Measurements from ENCODE around the gene DYRK4.

DYRK4 gene

GRCh38 chr12:4572680-4573079 is 10.7 kb downstream of the DYRK4 start:
- Histone ChIP-seq H4K91ac (ENCODE audit: low read length) (no peak overlapping the region), H3K9me3 (ENCODE audit: control insufficient read depth, low read length) (no peaks in the 10 kb centered on the region), H3K23ac (ENCODE audit: low read length in 2 of 2) (no peak overlapping the region), H3K27ac (ENCODE audit: low read length, poor library complexity, severe bottlenecking) (no peak overlapping the region), H3K18ac (ENCODE audit: low read depth in 1 of 2, low read length in 2 of 2) (no peak overlapping the region), H3K36me3 (ENCODE audit: control insufficient read depth in 1 of 2, insufficient read depth in 2 of 2, low read depth in 1 of 2, low read length in 2 of 2) (no peaks in the 10 kb centered on the region), H3K14ac (ENCODE audit: low read length in 2 of 2) (no peak overlapping the region), H3K4me3 (ENCODE audit: insufficient read depth in 1 of 2, low read depth in 1 of 2, low read length in 2 of 2) (no peak overlapping the region), H3K79me1 (replicated peaks; ENCODE audit: low read length, poor library complexity, severe bottlenecking) (no peaks in the 10 kb centered on the region), H2BK120ac (ENCODE audit: low read depth, low read length) (no peak overlapping the region), H3K27me3 (ENCODE audit: control insufficient read depth in 1 of 2, insufficient read depth in 1 of 2, low read length in 2 of 2) (no peaks in the 10 kb centered on the region), H3K4me1 (ENCODE audit: control insufficient read depth, insufficient read depth, low read depth, low read length) (no peaks in the 10 kb centered on the region), H2AK5ac (ENCODE audit: low read length, severe bottlenecking) (no peak overlapping the region), H4K8ac (ENCODE audit: low read length) (no peak overlapping the region), H2AFZ (ENCODE audit: low read depth, low read length) (no peak overlapping the region), H2BK5ac (ENCODE audit: low read depth, low read length, poor library complexity, severe bottlenecking) (no peak overlapping the region), H3K4me2 (ENCODE audit: low read length, poor library complexity, severe bottlenecking) (no peak overlapping the region), H2BK12ac (ENCODE audit: low read length in 2 of 2) (no peak overlapping the region), H3K4ac (ENCODE audit: low read depth in 1 of 2, low read length in 2 of 2) (no peak overlapping the region), H3K9ac (ENCODE audit: low read length) (no peak overlapping the region), H2BK15ac (ENCODE audit: low read depth, poor library complexity, severe bottlenecking) (no peak overlapping the region)
- whole genome bisulfite sequencing = 98% methylated on average over 5 of the region's 7 CpGs
- DNase-seq = no peak

DNA sequence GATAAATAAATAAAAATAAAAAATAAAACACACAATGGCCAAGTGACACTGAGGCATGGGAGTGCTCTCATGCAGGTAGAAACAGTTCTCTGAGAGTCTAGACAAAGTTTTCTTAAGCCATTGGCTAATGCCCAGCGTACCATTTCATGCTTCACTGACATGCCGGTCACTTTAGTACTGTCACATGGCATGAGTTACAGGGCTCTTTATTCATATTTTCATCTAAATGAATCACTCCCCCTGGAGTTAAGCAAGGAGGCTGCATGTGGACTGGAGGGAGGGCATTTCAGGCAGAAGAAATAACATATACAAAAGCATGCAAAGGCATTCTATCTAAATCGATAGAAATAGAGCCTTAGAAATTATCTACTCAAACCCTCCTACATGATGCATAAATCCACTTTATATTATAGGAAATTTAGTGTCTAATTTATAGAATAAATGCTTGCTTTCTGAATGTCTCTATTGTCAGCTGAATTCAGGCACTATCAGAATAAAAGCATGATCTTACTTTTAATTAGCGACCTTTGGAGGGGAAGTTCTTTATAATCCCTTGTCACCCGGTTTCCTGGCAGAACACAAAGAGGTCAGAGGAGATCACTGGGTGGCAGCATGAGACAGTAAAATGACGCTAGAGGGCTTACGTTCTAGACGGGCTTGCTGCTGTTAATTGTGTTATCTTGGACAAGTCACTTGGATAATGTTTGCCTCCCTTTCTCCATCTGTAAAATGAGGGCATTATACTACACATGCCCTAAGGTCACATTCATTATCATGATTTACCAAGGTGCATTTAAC is 17.5 kb downstream of the DYRK4 start:
- Histone ChIP-seq H4K91ac (ENCODE audit: low read length) (no peak overlapping the region), H3K79me1 (replicated peaks; ENCODE audit: low read length, poor library complexity, severe bottlenecking) (no peaks in the 10 kb centered on the region), H2BK12ac (ENCODE audit: low read length in 2 of 2) (no peak overlapping the region), H3K18ac (ENCODE audit: low read depth in 1 of 2, low read length in 2 of 2) (no peak overlapping the region), H2AFZ (ENCODE audit: low read depth, low read length) (no peak overlapping the region), H3K4me3 (ENCODE audit: insufficient read depth in 1 of 2, low read depth in 1 of 2, low read length in 2 of 2) (no peak overlapping the region), H3K27ac (ENCODE audit: low read length, poor library complexity, severe bottlenecking) (no peak overlapping the region), H2BK120ac (ENCODE audit: low read depth, low read length) (no peak overlapping the region), H3K9ac (ENCODE audit: low read length) (peak overlapping the region; percentile 2), H3K23ac (ENCODE audit: low read length in 2 of 2) (no peak overlapping the region), H2BK5ac (ENCODE audit: low read depth, low read length, poor library complexity, severe bottlenecking) (no peak overlapping the region), H4K8ac (ENCODE audit: low read length) (no peak overlapping the region), H2BK15ac (ENCODE audit: low read depth, poor library complexity, severe bottlenecking) (no peak overlapping the region), H3K4me2 (ENCODE audit: low read length, poor library complexity, severe bottlenecking) (no peak overlapping the region), H3K4ac (ENCODE audit: low read depth in 1 of 2, low read length in 2 of 2) (no peak overlapping the region), H3K4me1 (ENCODE audit: control insufficient read depth, insufficient read depth, low read depth, low read length) (no peaks in the 10 kb centered on the region), H3K9me3 (ENCODE audit: control insufficient read depth, low read length) (no peaks in the 10 kb centered on the region), H2AK5ac (ENCODE audit: low read length, severe bottlenecking) (no peak overlapping the region), H3K36me3 (ENCODE audit: control insufficient read depth in 1 of 2, insufficient read depth in 2 of 2, low read depth in 1 of 2, low read length in 2 of 2) (no peaks in the 10 kb centered on the region), H3K14ac (ENCODE audit: low read length in 2 of 2) (no peak overlapping the region), H3K27me3 (ENCODE audit: control insufficient read depth in 1 of 2, insufficient read depth in 1 of 2, low read length in 2 of 2) (peaks cover 12 to 26% of the 10 kb centered on the region in 2 experiments)
- peak; percentile 6 for DNase-seq
- 51% methylated on average over 6 of the region's 8 CpGs for WGBS

DNA sequence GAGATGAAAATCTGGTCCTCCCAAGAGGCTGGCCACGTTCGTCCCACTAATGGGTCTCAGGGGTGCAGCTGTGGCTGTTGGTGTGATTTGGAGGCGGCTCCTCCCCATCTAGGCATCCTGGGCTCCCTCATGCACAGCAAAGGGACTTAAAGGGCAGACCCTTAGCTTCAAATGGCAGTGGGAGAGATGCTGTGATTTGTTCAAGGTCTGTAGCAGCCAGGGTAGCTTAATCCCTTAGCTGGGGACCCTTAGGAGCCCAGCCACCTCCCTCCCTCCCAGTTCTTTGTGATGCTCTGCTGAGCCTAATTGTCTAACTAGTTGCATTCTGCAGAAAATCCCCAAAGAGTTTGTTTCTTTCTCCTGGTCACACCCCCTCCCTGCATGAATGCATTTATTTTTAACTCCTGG is 18.3 kb downstream of the DYRK4 start:
- no peaks in the 10 kb centered on the region for H3K9me3 ChIP-seq (ENCODE audit: control insufficient read depth, low read length)
- H2AFZ ChIP-seq (ENCODE audit: low read depth, low read length) = no peak overlapping the region
- WGBS = 93% methylated on average over 3 of the region's 3 CpGs
- H2BK5ac ChIP-seq (ENCODE audit: low read depth, low read length, poor library complexity, severe bottlenecking) = no peak overlapping the region
- H4K8ac ChIP-seq (ENCODE audit: low read length) = no peak overlapping the region
- no peak overlapping the region for H2BK12ac ChIP-seq (ENCODE audit: low read length in 2 of 2)
- no peaks in the 10 kb centered on the region for H3K79me1 ChIP-seq (replicated peaks; ENCODE audit: low read length, poor library complexity, severe bottlenecking)
- no peak overlapping the region for H3K4ac ChIP-seq (ENCODE audit: low read depth in 1 of 2, low read length in 2 of 2)
- H3K23ac ChIP-seq (ENCODE audit: low read length in 2 of 2) = no peak overlapping the region
- peaks cover 1% of the 10 kb centered on the region for H3K4me1 ChIP-seq (ENCODE audit: control insufficient read depth, insufficient read depth, low read depth, low read length)
- no peak overlapping the region for H3K9ac ChIP-seq (ENCODE audit: low read length)
- no peaks in the 10 kb centered on the region for H3K36me3 ChIP-seq (ENCODE audit: control insufficient read depth in 1 of 2, insufficient read depth in 2 of 2, low read depth in 1 of 2, low read length in 2 of 2)
- no peak overlapping the region for H2AK5ac ChIP-seq (ENCODE audit: low read length, severe bottlenecking)
- H4K91ac ChIP-seq (ENCODE audit: low read length) = peak overlapping the region; percentile 35
- H3K27me3 ChIP-seq (ENCODE audit: control insufficient read depth in 1 of 2, insufficient read depth in 1 of 2, low read length in 2 of 2) = peaks cover 16 to 31% of the 10 kb centered on the region in 2 experiments
- no peak overlapping the region for H2BK15ac ChIP-seq (ENCODE audit: low read depth, poor library complexity, severe bottlenecking)
- H3K27ac ChIP-seq (ENCODE audit: low read length, poor library complexity, severe bottlenecking) = no peak overlapping the region
- DNase-seq = no peak
- no peak overlapping the region for H3K14ac ChIP-seq (ENCODE audit: low read length in 2 of 2)
- H3K4me3 ChIP-seq (ENCODE audit: insufficient read depth in 1 of 2, low read depth in 1 of 2, low read length in 2 of 2) = no peak overlapping the region
- no peak overlapping the region for H3K4me2 ChIP-seq (ENCODE audit: low read length, poor library complexity, severe bottlenecking)
- H3K18ac ChIP-seq (ENCODE audit: low read depth in 1 of 2, low read length in 2 of 2) = no peak overlapping the region
- no peak overlapping the region for H2BK120ac ChIP-seq (ENCODE audit: low read depth, low read length)

DNA sequence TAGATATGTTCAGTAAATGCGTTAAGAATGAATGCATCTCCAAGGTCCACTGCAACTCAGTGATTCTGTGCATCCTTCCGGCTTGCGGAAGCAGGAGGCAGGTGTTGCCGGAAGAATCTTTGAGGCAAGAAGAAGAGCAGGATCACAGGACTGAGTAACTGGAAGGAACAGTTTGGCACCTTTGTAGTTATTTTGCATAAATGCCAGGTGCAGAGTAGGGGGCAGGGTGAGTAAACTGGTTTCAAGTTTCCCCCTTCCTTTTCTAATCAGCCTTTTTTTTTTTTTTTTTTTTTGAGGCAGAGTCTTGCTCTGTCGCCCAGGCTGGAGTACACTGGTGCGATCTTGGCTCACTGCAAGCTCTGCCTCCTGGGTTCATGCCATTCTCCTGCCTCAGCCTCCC is 22.3 kb downstream of the DYRK4 start:
- H2BK15ac ChIP-seq (ENCODE audit: low read depth, poor library complexity, severe bottlenecking) = no peak overlapping the region
- no peak overlapping the region for H3K18ac ChIP-seq (ENCODE audit: low read depth in 1 of 2, low read length in 2 of 2)
- H3K4ac ChIP-seq (ENCODE audit: low read depth in 1 of 2, low read length in 2 of 2) = no peak overlapping the region
- peaks cover 19 to 47% of the 10 kb centered on the region in 2 experiments for H3K27me3 ChIP-seq (ENCODE audit: control insufficient read depth in 1 of 2, insufficient read depth in 1 of 2, low read length in 2 of 2)
- no peak overlapping the region for H4K8ac ChIP-seq (ENCODE audit: low read length)
- H3K4me1 ChIP-seq (ENCODE audit: control insufficient read depth, insufficient read depth, low read depth, low read length) = peaks cover 1% of the 10 kb centered on the region
- no peaks in the 10 kb centered on the region for H3K79me1 ChIP-seq (replicated peaks; ENCODE audit: low read length, poor library complexity, severe bottlenecking)
- H3K27ac ChIP-seq (ENCODE audit: low read length, poor library complexity, severe bottlenecking) = no peak overlapping the region
- no peak overlapping the region for H4K91ac ChIP-seq (ENCODE audit: low read length)
- no peak overlapping the region for H2BK5ac ChIP-seq (ENCODE audit: low read depth, low read length, poor library complexity, severe bottlenecking)
- no peaks in the 10 kb centered on the region for H3K36me3 ChIP-seq (ENCODE audit: control insufficient read depth in 1 of 2, insufficient read depth in 2 of 2, low read depth in 1 of 2, low read length in 2 of 2)
- H2BK120ac ChIP-seq (ENCODE audit: low read depth, low read length) = no peak overlapping the region
- no peak overlapping the region for H2AFZ ChIP-seq (ENCODE audit: low read depth, low read length)
- no peak overlapping the region for H3K9ac ChIP-seq (ENCODE audit: low read length)
- 92% methylated on average over 4 of the region's 6 CpGs for WGBS
- no peaks in the 10 kb centered on the region for H3K9me3 ChIP-seq (ENCODE audit: control insufficient read depth, low read length)
- no peak overlapping the region for H3K23ac ChIP-seq (ENCODE audit: low read length in 2 of 2)
- H2AK5ac ChIP-seq (ENCODE audit: low read length, severe bottlenecking) = no peak overlapping the region
- no peak overlapping the region for H2BK12ac ChIP-seq (ENCODE audit: low read length in 2 of 2)
- no peak overlapping the region for H3K4me2 ChIP-seq (ENCODE audit: low read length, poor library complexity, severe bottlenecking)
- no peak overlapping the region for H3K4me3 ChIP-seq (ENCODE audit: insufficient read depth in 1 of 2, low read depth in 1 of 2, low read length in 2 of 2)
- no peak for DNase-seq
- no peak overlapping the region for H3K14ac ChIP-seq (ENCODE audit: low read length in 2 of 2)
